ENCODE measurements around the gene FARSB. TPM values are rescaled to one million over a fixed set of nuclear protein-coding genes. Genes with fewer than 3 reads are reported as not detected.

The FARSB gene
- total RNA-seq, 2 donors from 2014 or later = 7.3 to 11.1 TPM

GRCh38 chr2:222622910-222623309 is 33.0 kb downstream of the FARSB start:
- DNase-seq (ENCODE audit: low spot score) (no peak), ATAC-seq (ENCODE audit: insufficient number of reproducible peaks, low FRiP score, low read depth) (no peak)
- H3K27ac ChIP-seq = no peak overlapping the region
- H3K4me1 ChIP-seq (ENCODE audit: control insufficient read depth in 1 of 2, low read depth in 2 of 2) = no peaks in the 10 kb centered on the region
- H3K4me3 ChIP-seq = no peak overlapping the region
- no peaks in the 10 kb centered on the region for H3K9me3 ChIP-seq
- H3K36me3 ChIP-seq = peaks cover 33% of the 10 kb centered on the region
- no peak for TF ChIP-seq CTCF (IDR thresholded peaks at IDR 0.05)
- H3K27me3 ChIP-seq (replicated peaks; ENCODE audit: insufficient read depth) = no peaks in the 10 kb centered on the region

GRCh38 chr2:222621893-222622292 is 34.0 kb downstream of the FARSB start:
- no peak for ATAC-seq (ENCODE audit: insufficient number of reproducible peaks, low FRiP score, low read depth)

GRCh38 chr2:222615320-222615719 is 40.6 kb downstream of the FARSB start:
- Histone ChIP-seq H3K36me3 (peaks cover 18% of the 10 kb centered on the region), H3K27me3 (replicated peaks; ENCODE audit: insufficient read depth) (no peaks in the 10 kb centered on the region), H3K9me3 (no peaks in the 10 kb centered on the region), H3K27ac (no peak overlapping the region), H3K4me3 (no peak overlapping the region), H3K4me1 (ENCODE audit: control insufficient read depth in 1 of 2, low read depth in 2 of 2) (no peaks in the 10 kb centered on the region)
- ATAC-seq (ENCODE audit: insufficient number of reproducible peaks, low FRiP score, low read depth) = no peak
- no peak for TF ChIP-seq CTCF (IDR thresholded peaks at IDR 0.05)
- no peak for DNase-seq (ENCODE audit: low spot score)

More at GRCh38 chr2:222621893-222622292, 34.0 kb downstream of the FARSB start:
- Histone ChIP-seq H3K4me3 (no peak overlapping the region), H3K36me3 (peaks cover 33% of the 10 kb centered on the region), H3K9me3 (no peaks in the 10 kb centered on the region), H3K4me1 (ENCODE audit: control insufficient read depth in 1 of 2, low read depth in 2 of 2) (no peaks in the 10 kb centered on the region), H3K27me3 (replicated peaks; ENCODE audit: insufficient read depth) (no peaks in the 10 kb centered on the region), H3K27ac (no peak overlapping the region)
- DNase-seq (ENCODE audit: low spot score) = no peak
- TF ChIP-seq CTCF (IDR thresholded peaks at IDR 0.05) = no peak

GRCh38 chr2:222613715-222614331 is 42.1 kb downstream of the FARSB start:
- H3K9me3 ChIP-seq = no peaks in the 10 kb centered on the region
- ATAC-seq (ENCODE audit: insufficient number of reproducible peaks, low FRiP score, low read depth) (no peak), DNase-seq (ENCODE audit: low spot score) (no peak)
- H3K36me3 ChIP-seq = peaks cover 15% of the 10 kb centered on the region
- peak; percentile 66 for TF ChIP-seq CTCF (IDR thresholded peaks at IDR 0.05)
- peaks cover 0 to 11% of the 10 kb centered on the region in 2 donors for H3K4me1 ChIP-seq (ENCODE audit: control insufficient read depth in 1 of 2, low read depth in 2 of 2)
- no peak overlapping the region for H3K4me3 ChIP-seq
- H3K27me3 ChIP-seq (replicated peaks; ENCODE audit: insufficient read depth) = no peaks in the 10 kb centered on the region
- no peak overlapping the region for H3K27ac ChIP-seq

- Histone ChIP-seq H3K4me3 (no peak overlapping the region), H3K27ac (no peak overlapping the region), H3K36me3 (peaks cover 15% of the 10 kb centered on the region), H3K4me1 (ENCODE audit: control insufficient read depth in 1 of 2, low read depth in 2 of 2) (peaks cover 0 to 11% of the 10 kb centered on the region in 2 donors), H3K27me3 (replicated peaks; ENCODE audit: insufficient read depth) (no peaks in the 10 kb centered on the region), H3K9me3 (no peaks in the 10 kb centered on the region)
- ATAC-seq (ENCODE audit: insufficient number of reproducible peaks, low FRiP score, low read depth) (no peak), DNase-seq (ENCODE audit: low spot score) (no peak)
- no peak for TF ChIP-seq CTCF (IDR thresholded peaks at IDR 0.05)
Measured at GRCh38 chr2:222611684-222612083, 44.2 kb downstream of the FARSB start.
